Muscle layer of colon (tissue), 2 donors: ENCODE measurements around the gene WBP2NL.

Experiments
- H3K27ac ChIP-seq: one replicate; pipeline ENCODE4 v1.7.0; 2013; ENCODE audit warnings: low read depth, mild to moderate bottlenecking, low read length, moderate library complexity
- H3K27me3 ChIP-seq, 2 donors: one replicate each; pipeline ENCODE4 v1.7.0; 2013; ENCODE audit warnings: low read length in 2 of 2, mild to moderate bottlenecking in 2 of 2; ENCODE audit not compliant: insufficient read depth in 2 of 2, control insufficient read depth in 1 of 2
- H3K36me3 ChIP-seq: one replicate; pipeline ENCODE4 v1.7.0; 2013; ENCODE audit warnings: mild to moderate bottlenecking, low read length; ENCODE audit not compliant: insufficient read depth
- H3K4me1 ChIP-seq: one replicate; pipeline ENCODE4 v1.7.0; 2013; ENCODE audit warnings: mild to moderate bottlenecking, low read length; ENCODE audit not compliant: insufficient read depth
- H3K4me3 ChIP-seq, 2 donors: one replicate each; pipeline ENCODE4 v1.7.0; 2013; ENCODE audit warnings: low read length in 2 of 2, low read depth in 1 of 2, mild to moderate bottlenecking in 1 of 2, moderate library complexity in 1 of 2
- H3K9ac ChIP-seq: one replicate; pipeline ENCODE4 v1.7.0; 2013; ENCODE audit warnings: low read length
- H3K9me3 ChIP-seq: one replicate; pipeline ENCODE4 v1.7.0; 2013; ENCODE audit warnings: mild to moderate bottlenecking, low read length
- donor health status: abdominal sarcoma.
- donor health status: Adenocarcinoma of cecum.

WBP2NL gene

DNA sequence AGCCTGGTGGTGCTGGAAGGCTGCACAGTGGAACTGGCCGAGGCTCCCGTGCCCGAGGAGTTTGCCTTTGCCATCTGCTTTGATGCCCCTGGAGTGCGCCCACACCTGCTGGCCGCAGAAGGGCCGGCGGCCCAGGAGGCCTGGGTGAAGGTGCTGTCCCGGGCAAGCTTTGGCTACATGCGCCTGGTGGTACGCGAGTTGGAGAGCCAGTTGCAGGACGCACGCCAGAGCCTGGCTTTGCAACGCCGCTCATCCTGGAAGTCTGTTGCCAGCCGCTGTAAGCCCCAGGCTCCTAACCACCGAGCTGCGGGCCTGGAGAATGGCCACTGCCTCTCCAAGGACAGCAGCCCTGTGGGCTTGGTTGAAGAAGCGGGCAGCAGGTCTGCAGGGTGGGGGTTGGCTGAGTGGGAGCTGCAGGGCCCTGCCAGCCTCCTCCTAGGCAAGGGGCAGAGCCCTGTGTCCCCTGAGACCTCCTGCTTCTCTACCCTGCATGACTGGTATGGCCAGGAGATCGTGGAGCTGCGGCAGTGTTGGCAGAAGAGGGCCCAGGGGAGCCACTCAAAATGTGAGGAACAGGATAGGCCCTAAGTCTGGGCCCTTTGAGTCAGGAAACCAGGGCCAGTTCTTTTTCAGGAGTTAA lies 79.0 kb downstream of the WBP2NL start:
- peaks cover 33% of the 10 kb centered on the region for H3K4me1 ChIP-seq
- peaks cover 17% of the 10 kb centered on the region for H3K36me3 ChIP-seq
- H3K4me3 ChIP-seq: no peak overlapping the region
- no peaks in the 10 kb centered on the region for H3K9me3 ChIP-seq
- peak overlapping the region; percentile 97 for H3K27ac ChIP-seq
- no peaks in the 10 kb centered on the region for H3K27me3 ChIP-seq
- peak overlapping the region; percentile 99 for H3K9ac ChIP-seq
